ENCODE data around the gene MINDY4. TPM values are rescaled to one million over a fixed set of nuclear protein-coding genes. Genes with fewer than 3 reads are reported as not detected.

The MINDY4 gene
- total RNA-seq, 1 experiment from 2014 or later, result 2.1 TPM

GRCh38 chr7:30870821-30871518 lies 99.8 kb downstream of the MINDY4 start:
- Histone ChIP-seq H3K4me3 (ENCODE audit: low read depth, low read length) (no peak overlapping the region), H3K9me3 (no peaks in the 10 kb centered on the region), H3K4me1 (peaks cover 20% of the 10 kb centered on the region), H3K36me3 (ENCODE audit: control insufficient read depth, insufficient read depth, low read length) (no peaks in the 10 kb centered on the region), H3K27me3 (replicated peaks; ENCODE audit: control insufficient read depth, insufficient read depth, low read length) (no peaks in the 10 kb centered on the region)
- Mint-ChIP-seq H3K36me3 (ENCODE audit: insufficient read depth, unreplicated experiment) (no peaks in the 10 kb centered on the region), H3K27me3 (ENCODE audit: insufficient read depth, unreplicated experiment) (no peaks in the 10 kb centered on the region), H3K9me3 (ENCODE audit: unreplicated experiment) (no peaks in the 10 kb centered on the region), H3K27ac (ENCODE audit: unreplicated experiment) (no peak overlapping the region), H3K4me1 (ENCODE audit: low read depth, unreplicated experiment) (peaks cover 16% of the 10 kb centered on the region), H3K4me3 (ENCODE audit: unreplicated experiment) (no peak overlapping the region)
- ChIA-PET POLR2A (no interaction called here), CTCF (no interaction called here)
- BruUV-seq (replicated peaks), result no TSS peak
- no peak for DNase-seq
- intact Hi-C loops (cut with micrococcal nuclease; ENCODE audit: unreplicated experiment), result no loop called here
- no peak for TF ChIP-seq CTCF (IDR thresholded peaks at IDR 0.05; ENCODE audit: insufficient read depth in 1 of 2, low read depth in 1 of 2, low read length in 1 of 2, severe bottlenecking in 1 of 2, unreplicated experiment in 1 of 2)

- intact Hi-C loops (cut with micrococcal nuclease; ENCODE audit: unreplicated experiment), result no loop called here
- no peak for DNase-seq
- peaks cover 10% of the 10 kb centered on the region for H3K4me1 Mint-ChIP-seq (ENCODE audit: low read depth, unreplicated experiment)
- ChIA-PET CTCF (no interaction called here), POLR2A (no interaction called here)
- TF ChIP-seq CTCF (IDR thresholded peaks at IDR 0.05; ENCODE audit: insufficient read depth in 1 of 2, low read depth in 1 of 2, low read length in 1 of 2, severe bottlenecking in 1 of 2, unreplicated experiment in 1 of 2), result no peak
- H3K9me3 Mint-ChIP-seq (ENCODE audit: unreplicated experiment), result no peaks in the 10 kb centered on the region
- Histone ChIP-seq H3K4me1 (peaks cover 14% of the 10 kb centered on the region), H3K4me3 (ENCODE audit: low read depth, low read length) (no peak overlapping the region), H3K27me3 (replicated peaks; ENCODE audit: control insufficient read depth, insufficient read depth, low read length) (no peaks in the 10 kb centered on the region), H3K9me3 (no peaks in the 10 kb centered on the region), H3K36me3 (ENCODE audit: control insufficient read depth, insufficient read depth, low read length) (no peaks in the 10 kb centered on the region)
- H3K27ac Mint-ChIP-seq (ENCODE audit: unreplicated experiment), result no peak overlapping the region
- no peaks in the 10 kb centered on the region for H3K36me3 Mint-ChIP-seq (ENCODE audit: insufficient read depth, unreplicated experiment)
- no peak overlapping the region for H3K4me3 Mint-ChIP-seq (ENCODE audit: unreplicated experiment)
- no peaks in the 10 kb centered on the region for H3K27me3 Mint-ChIP-seq (ENCODE audit: insufficient read depth, unreplicated experiment)
- BruUV-seq (replicated peaks), result no TSS peak
These were observed 100.4 kb downstream of the MINDY4 start for GRCh38 chr7:30871655-30872054.

- H3K36me3 Mint-ChIP-seq (ENCODE audit: insufficient read depth, unreplicated experiment), result no peaks in the 10 kb centered on the region
- no TSS peak for BruUV-seq (replicated peaks)
- H3K4me3 ChIP-seq (ENCODE audit: low read depth, low read length), result no peak overlapping the region
- CTCF ChIA-PET, result no interaction called here
- no peak for TF ChIP-seq CTCF (IDR thresholded peaks at IDR 0.05; ENCODE audit: insufficient read depth in 1 of 2, low read depth in 1 of 2, low read length in 1 of 2, severe bottlenecking in 1 of 2, unreplicated experiment in 1 of 2)
- H3K27me3 ChIP-seq (replicated peaks; ENCODE audit: control insufficient read depth, insufficient read depth, low read length), result no peaks in the 10 kb centered on the region
- no peaks in the 10 kb centered on the region for H3K4me1 Mint-ChIP-seq (ENCODE audit: low read depth, unreplicated experiment)
- no peaks in the 10 kb centered on the region for H3K9me3 Mint-ChIP-seq (ENCODE audit: unreplicated experiment)
- H3K4me1 ChIP-seq, result no peaks in the 10 kb centered on the region
- H3K27me3 Mint-ChIP-seq (ENCODE audit: insufficient read depth, unreplicated experiment), result no peaks in the 10 kb centered on the region
- H3K9me3 ChIP-seq, result no peaks in the 10 kb centered on the region
- H3K4me3 Mint-ChIP-seq (ENCODE audit: unreplicated experiment), result no peak overlapping the region
- H3K36me3 ChIP-seq (ENCODE audit: control insufficient read depth, insufficient read depth, low read length), result no peaks in the 10 kb centered on the region
- no peak overlapping the region for H3K27ac Mint-ChIP-seq (ENCODE audit: unreplicated experiment)
- no peak for DNase-seq
- POLR2A ChIA-PET, result no interaction called here
- intact Hi-C loops (cut with micrococcal nuclease; ENCODE audit: unreplicated experiment), result no loop called here
These were observed 102.0 kb downstream of the MINDY4 start for GRCh38 chr7:30873207-30873606.
